HEK293T (cell line): ENCODE data around the gene PRDM16.

Source experiments
- CTCF ChIA-PET: fragments of 350-600 bp; formaldehyde crosslinking; extraction: SDS; loops from one replicate; lab custom pipeline; 2021; ENCODE audit warnings: antibody characterized with exemption, inconsistent platforms; lab: Yijun Ruan, JAX
- POLR2A ChIA-PET: fragments of 350-600 bp; formaldehyde crosslinking; extraction: SDS; loops from one replicate; lab custom pipeline; 2020; ENCODE audit warnings: antibody characterized with exemption, inconsistent platforms; lab: Yijun Ruan, JAX
- DNase-seq: peaks from one replicate; pipeline ENCODE4 v3.0.0; 2012; ENCODE audit warnings: mixed read lengths; ENCODE audit errors: extremely low spot score
- ARNT ChIP-seq: fragments of 450-650 bp; IDR thresholded peaks from 2 replicates; pipeline ENCODE4 v1.6.1; 2017; ENCODE audit warnings: mild to moderate bottlenecking
- BHLHE40 ChIP-seq: fragments of 450-650 bp; IDR thresholded peaks from 2 replicates; pipeline ENCODE4 v1.6.1; 2016; ENCODE audit warnings: mild to moderate bottlenecking, moderate library complexity, borderline replicate concordance
- CTBP1 ChIP-seq: fragments of 450-650 bp; IDR thresholded peaks from 2 replicates; pipeline ENCODE4 v1.6.1; 2016; ENCODE audit warnings: borderline replicate concordance
- ELF4 ChIP-seq: fragments of 450-650 bp; IDR thresholded peaks from 2 replicates; pipeline ENCODE4 v1.6.1; 2017; ENCODE audit warnings: antibody characterized with exemption
- FOXA1 ChIP-seq: fragments of 450-650 bp; IDR thresholded peaks from 2 replicates; pipeline ENCODE4 v1.6.1; 2016; ENCODE audit warnings: mild to moderate bottlenecking
- FOXK2 ChIP-seq: fragments of 450-650 bp; IDR thresholded peaks from 2 replicates; pipeline ENCODE4 v1.6.1; 2016; ENCODE audit warnings: mild to moderate bottlenecking
- FOXM1 ChIP-seq: fragments of 450-650 bp; IDR thresholded peaks from 2 replicates; pipeline ENCODE4 v1.6.1; 2017; ENCODE audit warnings: mild to moderate bottlenecking, borderline replicate concordance
- HDGF ChIP-seq: fragments of 450-650 bp; IDR thresholded peaks from 2 replicates; pipeline ENCODE4 v1.6.1; 2017; ENCODE audit warnings: antibody characterized with exemption, borderline replicate concordance
- L3MBTL2 ChIP-seq: fragments of 450-650 bp; conservative IDR thresholded peaks from 2 replicates; pipeline ENCODE4 v1.6.1; 2016; ENCODE audit warnings: mild to moderate bottlenecking
- LEF1 ChIP-seq: fragments of 450-650 bp; IDR thresholded peaks from 2 replicates; pipeline ENCODE4 v1.6.1; 2017; ENCODE audit warnings: mild to moderate bottlenecking, borderline replicate concordance
- NFRKB ChIP-seq: fragments of 450-650 bp; IDR thresholded peaks from 2 replicates; pipeline ENCODE4 v1.6.1; 2016; ENCODE audit warnings: mild to moderate bottlenecking, moderate library complexity
- SP1 ChIP-seq: fragments of 450-650 bp; IDR thresholded peaks from 2 replicates; pipeline ENCODE4 v1.6.1; 2017
- SUZ12 ChIP-seq: fragments of 450-650 bp; IDR thresholded peaks from 2 replicates; pipeline ENCODE4 v1.6.1; 2016; ENCODE audit warnings: mild to moderate bottlenecking
- TARDBP ChIP-seq: fragments of 450-650 bp; IDR thresholded peaks from 2 replicates; pipeline ENCODE4 v1.6.1; 2016
- ZNF384 ChIP-seq: fragments of 450-650 bp; IDR thresholded peaks from 2 replicates; pipeline ENCODE4 v1.6.1; 2016
- TF ChIP-seq, protein P1 (sequence below): fragments of 450-650 bp; IDR thresholded peaks from 2 replicates; pipeline ENCODE4 v1.6.1; 2016

Gene PRDM16

DNA sequence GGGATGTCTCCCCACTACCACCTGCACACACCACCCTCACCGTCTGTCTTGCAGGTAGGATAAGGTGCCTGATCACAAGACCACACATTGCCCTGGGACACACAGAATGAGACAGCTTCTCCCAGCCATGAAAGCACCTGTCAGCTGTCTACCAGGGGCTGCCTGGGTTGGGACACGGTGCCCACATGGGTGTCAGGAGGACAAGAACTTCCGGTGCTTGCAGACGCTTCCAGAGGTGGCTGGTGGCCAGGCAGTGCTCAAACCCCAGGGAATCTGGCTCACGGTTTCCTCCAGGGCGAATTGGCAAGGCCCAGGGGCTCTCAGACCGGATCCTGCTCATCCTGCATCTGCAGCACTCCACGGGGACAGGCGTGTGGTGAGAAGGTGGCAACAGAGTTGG lies 202.9 kb downstream of the PRDM16 start:
- ChIA-PET CTCF (no interaction called here), POLR2A (no interaction called here)
- no peak for TF ChIP-seq L3MBTL2
- no peak for TF ChIP-seq SUZ12
- no peak for TF ChIP-seq FOXA1
- TF ChIP-seq FOXK2 = no peak
- TF ChIP-seq ELF4 = no peak
- TF ChIP-seq, protein P1, sequence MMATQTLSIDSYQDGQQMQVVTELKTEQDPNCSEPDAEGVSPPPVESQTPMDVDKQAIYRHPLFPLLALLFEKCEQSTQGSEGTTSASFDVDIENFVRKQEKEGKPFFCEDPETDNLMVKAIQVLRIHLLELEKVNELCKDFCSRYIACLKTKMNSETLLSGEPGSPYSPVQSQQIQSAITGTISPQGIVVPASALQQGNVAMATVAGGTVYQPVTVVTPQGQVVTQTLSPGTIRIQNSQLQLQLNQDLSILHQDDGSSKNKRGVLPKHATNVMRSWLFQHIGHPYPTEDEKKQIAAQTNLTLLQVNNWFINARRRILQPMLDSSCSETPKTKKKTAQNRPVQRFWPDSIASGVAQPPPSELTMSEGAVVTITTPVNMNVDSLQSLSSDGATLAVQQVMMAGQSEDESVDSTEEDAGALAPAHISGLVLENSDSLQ = no peak
- TF ChIP-seq ZNF384 = no peak
- TF ChIP-seq BHLHE40 = no peak
- no peak for TF ChIP-seq HDGF
- no peak for TF ChIP-seq CTBP1
- no peak for TF ChIP-seq ARNT
- TF ChIP-seq NFRKB = no peak
- TF ChIP-seq FOXM1 = no peak
- TF ChIP-seq SP1 = no peak
- TF ChIP-seq LEF1 = no peak
- no peak for TF ChIP-seq TARDBP
- DNase-seq = no peak

DNA sequence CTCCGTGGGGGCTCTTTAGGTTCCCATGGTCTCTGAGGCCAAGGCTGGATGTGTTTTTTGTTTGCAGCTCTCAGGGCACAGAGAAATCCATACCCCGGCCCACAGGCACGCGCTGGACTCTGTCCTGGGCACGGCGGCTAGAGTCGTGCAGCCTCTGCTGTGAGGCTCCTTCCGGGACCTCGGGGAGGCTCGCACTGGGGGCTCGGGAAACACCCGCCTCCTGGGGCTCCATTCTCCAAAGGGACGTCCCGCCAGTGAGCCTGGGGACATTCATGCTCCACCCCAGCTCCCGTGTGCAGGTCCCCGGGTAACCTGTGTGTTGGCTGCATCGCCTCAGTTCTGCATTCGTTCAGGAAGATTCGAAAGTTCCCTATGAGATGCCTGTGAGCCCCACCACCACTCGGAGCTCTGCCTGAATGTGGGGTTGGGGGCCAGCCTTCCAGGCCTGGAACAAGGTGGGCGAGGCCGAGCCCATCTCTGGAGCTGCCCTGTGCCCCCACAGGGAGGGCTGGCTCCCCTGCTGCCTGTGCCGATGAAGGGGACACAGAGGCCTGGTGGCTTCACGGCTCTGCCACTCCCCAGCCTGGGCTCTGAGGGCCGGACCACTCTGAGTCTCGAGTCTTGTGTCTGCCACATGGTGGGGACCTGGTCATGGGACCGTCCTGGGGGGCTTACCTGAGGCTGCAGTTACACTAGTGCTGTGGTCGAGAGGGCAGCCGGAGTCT lies 203.5 kb downstream of the PRDM16 start:
- no peak for TF ChIP-seq TARDBP
- TF ChIP-seq LEF1 = no peak
- TF ChIP-seq ARNT = no peak
- ChIA-PET CTCF (no interaction called here), POLR2A (no interaction called here)
- DNase-seq = no peak

DNA sequence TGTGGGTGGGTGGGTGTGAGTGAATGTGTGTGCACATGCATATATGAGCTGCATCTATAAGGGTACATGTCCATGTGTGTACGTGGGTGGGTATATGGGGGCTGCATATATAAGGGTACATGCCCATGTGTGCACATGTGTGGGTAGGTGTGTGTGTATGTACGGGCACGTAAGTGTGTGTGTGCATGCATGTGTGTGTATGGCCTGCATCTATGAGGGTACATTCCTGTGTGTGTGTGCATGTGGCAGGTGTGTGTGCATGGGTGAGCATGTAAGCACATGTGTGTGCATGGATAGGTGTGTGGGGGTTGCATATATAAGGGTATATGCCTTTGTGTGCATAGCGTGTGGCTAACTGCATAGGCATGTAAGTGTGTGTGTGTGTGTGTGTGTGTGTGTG lies 204.4 kb downstream of the PRDM16 start:
- CTCF ChIA-PET = no interaction called here
- TF ChIP-seq SP1 (no peak), TARDBP (no peak), NFRKB (no peak), CTBP1 (no peak), HDGF (no peak), BHLHE40 (no peak), L3MBTL2 (no peak), LEF1 (no peak), FOXK2 (no peak), ARNT (no peak), FOXA1 (no peak), SUZ12 (no peak), ZNF384 (no peak)
- TF ChIP-seq, protein P1 = no peak
- no peak for DNase-seq
- POLR2A ChIA-PET = no interaction called here

DNA sequence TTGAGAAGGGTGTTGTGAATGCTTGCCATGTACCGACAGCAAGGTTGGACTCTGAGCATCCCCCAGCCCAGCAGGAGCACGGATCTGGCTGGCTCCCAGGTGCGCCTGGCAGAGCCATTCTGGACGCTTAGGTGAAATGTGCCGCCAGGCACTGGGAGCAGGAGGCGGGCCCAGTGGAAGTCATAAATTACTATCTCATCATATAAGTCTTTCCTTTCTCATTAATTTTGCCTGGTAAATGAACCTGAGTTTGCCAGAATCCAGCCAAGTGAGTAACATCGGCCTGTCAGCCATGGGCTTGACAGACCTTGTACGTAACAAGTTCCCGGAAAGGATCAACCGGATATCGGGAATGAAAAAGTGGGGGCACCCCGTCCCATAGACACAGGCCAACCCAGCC lies 206.0 kb downstream of the PRDM16 start:
- DNase-seq = no peak
- CTCF ChIA-PET = no interaction called here
- no peak for TF ChIP-seq TARDBP
- TF ChIP-seq SP1 = no peak
- POLR2A ChIA-PET = no interaction called here

DNA sequence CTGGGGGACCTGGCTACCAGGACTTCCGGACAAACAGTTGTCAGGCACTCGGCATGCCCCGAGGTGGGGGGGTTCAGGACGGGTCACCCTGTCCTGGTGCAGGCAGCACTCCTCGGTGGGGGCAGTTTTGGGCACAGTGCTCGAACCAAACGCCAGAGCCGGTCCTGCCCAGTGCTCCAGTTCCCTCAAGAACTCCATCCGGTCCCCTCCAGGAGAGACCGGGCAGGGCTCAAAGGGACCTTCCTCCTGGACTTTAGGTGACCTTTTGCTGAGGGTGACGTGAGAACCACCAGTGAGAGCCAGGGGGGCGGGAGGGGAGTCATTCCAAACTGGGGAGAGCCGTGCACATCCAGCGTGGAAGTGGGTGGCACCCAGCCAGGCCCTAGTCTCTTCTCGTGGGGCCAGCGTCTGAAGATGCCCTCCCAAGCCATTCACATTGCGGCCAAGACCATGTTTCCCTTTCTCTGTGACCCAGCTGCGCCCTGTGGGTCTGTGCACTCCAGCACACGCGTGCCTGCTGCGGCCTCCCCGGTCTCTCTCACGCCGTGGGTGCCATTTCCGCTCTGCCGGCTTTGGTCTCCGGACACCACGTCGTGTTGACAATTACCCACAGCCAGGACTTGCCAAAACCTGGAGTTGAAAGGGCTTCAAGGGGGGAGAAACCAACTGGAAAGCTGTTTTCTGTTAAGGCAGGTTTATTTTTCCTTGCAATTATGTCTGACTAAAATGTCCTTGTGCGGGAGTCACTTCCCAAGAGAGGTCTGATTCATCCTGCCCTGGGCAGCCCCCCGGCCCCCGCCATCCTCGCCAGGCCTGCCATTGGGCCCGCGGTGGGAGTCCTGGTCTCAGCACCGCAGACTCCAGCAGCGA lies 206.7 kb downstream of the PRDM16 start:
- DNase-seq = no peak
- TF ChIP-seq L3MBTL2 = no peak
- no peak for TF ChIP-seq ZNF384
- TF ChIP-seq SP1 = no peak
- TF ChIP-seq BHLHE40 = no peak
- no peak for TF ChIP-seq FOXK2
- TF ChIP-seq TARDBP = no peak
- TF ChIP-seq HDGF = no peak
- no peak for TF ChIP-seq ARNT
- no peak for TF ChIP-seq ELF4
- TF ChIP-seq NFRKB = no peak
- ChIA-PET POLR2A (no interaction called here), CTCF (no interaction called here)

DNA sequence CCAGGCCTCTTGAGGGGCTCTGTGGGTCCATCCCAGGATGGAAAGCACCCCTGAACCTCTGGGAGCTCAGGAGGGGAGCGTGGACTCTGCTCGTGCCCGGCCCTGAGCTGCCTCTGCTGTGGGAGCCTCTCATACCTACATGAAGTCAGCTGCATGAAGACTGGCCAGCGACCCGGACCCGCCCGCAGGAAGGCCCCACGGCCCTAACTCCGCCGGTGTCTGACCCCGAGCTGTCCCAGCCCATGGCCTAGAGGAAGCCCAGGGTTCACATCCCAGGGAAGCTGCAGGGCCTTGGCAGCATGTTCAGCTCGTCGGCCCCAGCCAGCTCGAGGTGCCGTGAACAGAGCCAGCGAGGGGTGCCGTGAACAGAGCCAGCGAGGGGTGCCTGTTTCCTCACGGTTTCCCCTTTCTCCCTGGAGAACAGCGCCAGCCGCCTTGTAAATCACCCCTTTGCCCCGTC lies 207.4 kb downstream of the PRDM16 start:
- no peak for TF ChIP-seq NFRKB
- TF ChIP-seq CTBP1 = no peak
- TF ChIP-seq, protein P1 = no peak
- TF ChIP-seq HDGF = no peak
- TF ChIP-seq ZNF384 = no peak
- no peak for TF ChIP-seq SP1
- TF ChIP-seq TARDBP = no peak
- TF ChIP-seq BHLHE40 = no peak
- no peak for TF ChIP-seq L3MBTL2
- no peak for TF ChIP-seq LEF1
- no peak for TF ChIP-seq FOXA1
- no peak for TF ChIP-seq FOXM1
- TF ChIP-seq ARNT = no peak
- no peak for TF ChIP-seq FOXK2
- no peak for DNase-seq
- POLR2A ChIA-PET = no interaction called here
- CTCF ChIA-PET = no interaction called here
